HG02870 (cell line): ENCODE results near the gene ABHD1.
"Not testable (repeated sequence)": the region's sequence is repeated elsewhere in the genome, so short reads cannot be mapped to it uniquely, and the experiment has no call there.

Source experiments
- ATAC-seq: cut with Tn5 transposase; IDR thresholded peaks from one replicate; pipeline ENCODE4 v1.9.1; 2021; ENCODE audit warnings: mild to moderate bottlenecking, moderate library complexity; ENCODE audit not compliant: unreplicated experiment

ABHD1 gene

DNA sequence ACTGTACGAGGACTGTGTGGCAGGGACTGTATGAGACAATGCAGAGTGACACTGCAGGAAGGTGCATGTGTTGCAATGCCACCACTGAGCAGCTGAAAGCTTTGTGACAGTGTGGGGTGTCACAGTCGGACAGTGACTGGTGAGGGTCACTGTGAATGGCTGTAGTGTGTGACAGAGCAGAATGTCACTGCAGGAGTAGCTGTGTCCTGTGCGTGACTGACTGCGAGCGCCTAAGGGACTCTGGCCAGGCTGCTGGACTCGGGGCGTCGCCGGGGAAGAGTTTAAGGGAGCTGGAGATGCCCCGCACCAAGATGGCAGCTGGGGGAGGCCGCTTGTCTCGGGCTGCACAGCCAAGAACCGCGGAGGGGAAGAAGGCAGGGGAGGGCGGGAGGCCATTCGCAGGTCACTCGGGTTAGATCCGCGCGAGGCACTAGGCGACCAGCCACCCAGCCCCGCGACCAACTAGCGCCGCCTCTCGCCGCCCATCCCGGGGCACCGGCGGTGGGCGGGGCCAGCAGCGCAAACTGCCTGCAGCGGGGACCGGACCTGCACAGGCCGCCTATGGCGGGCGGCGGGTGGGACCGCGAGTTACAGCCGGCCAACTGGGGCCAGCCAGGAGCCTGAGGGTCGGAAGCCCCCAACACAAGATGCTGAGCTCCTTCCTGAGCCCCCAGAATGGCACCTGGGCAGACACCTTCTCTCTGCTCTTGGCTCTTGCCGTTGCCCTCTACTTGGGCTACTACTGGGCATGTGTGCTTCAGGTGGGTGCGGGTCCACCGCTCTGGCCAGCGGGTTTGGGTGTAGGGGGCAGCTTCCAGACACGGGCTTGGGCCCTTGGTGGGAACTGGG, at the start of gene ABHD1:
ABHD1 (plus strand) TSS at position 514 of the 849 bp plus-strand sequence; CDS start at position 648, 134 bp downstream.
- ATAC-seq: no peak

- ATAC-seq: no peak
These were observed 48.7 kb upstream of the ABHD1 start for GRCh38 chr2:27074738-27075565.

DNA sequence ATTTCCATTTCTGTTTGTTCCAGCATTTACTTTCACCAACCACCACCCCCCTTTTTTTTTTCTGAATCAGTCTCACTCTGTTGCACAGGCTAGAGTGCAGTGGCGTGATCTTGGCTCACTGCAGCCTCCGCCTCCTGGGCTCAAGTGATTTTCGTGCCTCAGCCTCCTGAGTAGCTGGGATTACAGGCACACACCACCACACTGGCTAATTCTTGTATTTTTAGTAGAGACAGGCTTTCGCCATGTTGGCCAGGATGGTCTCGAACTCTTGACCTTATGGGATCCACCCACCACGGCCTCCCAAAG, 48.1 kb upstream of the ABHD1 start:
- not testable (repeated sequence) for ATAC-seq

GRCh38 chr2:27076323-27076722, 47.3 kb upstream of the ABHD1 start:
- no peak for ATAC-seq

GRCh38 chr2:27077231-27077630, 46.4 kb upstream of the ABHD1 start:
- ATAC-seq: no peak

DNA sequence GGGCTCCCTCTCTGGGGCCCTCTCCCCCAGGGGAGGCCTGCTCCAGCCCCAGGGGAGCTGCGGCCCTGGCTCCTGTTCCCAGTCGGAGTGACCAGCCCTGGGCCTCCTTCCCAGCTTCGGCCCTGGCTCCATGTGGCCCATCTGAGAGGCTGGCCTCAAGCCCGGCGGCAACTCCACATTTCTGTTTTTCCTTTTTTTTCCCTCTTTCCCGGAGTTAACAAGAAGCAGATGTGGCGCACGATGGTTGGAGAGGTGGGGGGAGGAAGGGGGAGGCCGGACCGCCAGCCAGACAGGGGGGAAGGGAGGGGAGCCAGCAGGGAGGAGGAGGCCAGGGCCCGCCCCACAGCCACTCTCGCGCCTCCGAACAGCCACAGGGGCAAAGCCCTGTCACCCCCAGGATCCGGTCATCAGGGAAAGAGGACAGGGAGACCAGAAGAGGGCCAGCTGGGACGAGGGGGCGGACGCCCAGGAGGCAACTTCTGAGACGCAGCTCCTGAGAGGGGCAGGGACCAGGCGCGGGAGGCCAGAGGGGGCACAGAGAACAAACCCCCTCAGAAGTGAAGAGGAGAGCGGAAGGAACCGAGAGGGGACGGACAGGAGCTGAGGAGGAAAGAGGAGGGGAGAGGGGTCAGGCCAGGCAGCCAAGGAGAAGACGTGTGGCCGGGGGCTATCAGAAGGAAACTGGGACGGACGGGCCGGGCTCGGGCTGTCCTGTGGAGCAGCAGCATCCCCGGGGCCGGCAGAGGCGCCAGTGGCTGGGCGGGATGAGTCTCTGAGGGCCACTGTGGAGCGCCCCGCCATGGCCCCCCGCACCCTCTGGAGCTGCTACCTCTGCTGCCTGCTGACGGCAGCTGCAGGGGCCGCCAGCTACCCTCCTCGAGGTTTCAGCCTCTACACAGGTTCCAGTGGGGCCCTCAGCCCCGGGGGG, 45.1 kb upstream of the ABHD1 start, which contains the start of gene EMILIN1:
EMILIN1 (plus strand) TSS at position 349 of the 928 bp plus-strand sequence; CDS start at position 800, 451 bp downstream.
- no peak for ATAC-seq

DNA sequence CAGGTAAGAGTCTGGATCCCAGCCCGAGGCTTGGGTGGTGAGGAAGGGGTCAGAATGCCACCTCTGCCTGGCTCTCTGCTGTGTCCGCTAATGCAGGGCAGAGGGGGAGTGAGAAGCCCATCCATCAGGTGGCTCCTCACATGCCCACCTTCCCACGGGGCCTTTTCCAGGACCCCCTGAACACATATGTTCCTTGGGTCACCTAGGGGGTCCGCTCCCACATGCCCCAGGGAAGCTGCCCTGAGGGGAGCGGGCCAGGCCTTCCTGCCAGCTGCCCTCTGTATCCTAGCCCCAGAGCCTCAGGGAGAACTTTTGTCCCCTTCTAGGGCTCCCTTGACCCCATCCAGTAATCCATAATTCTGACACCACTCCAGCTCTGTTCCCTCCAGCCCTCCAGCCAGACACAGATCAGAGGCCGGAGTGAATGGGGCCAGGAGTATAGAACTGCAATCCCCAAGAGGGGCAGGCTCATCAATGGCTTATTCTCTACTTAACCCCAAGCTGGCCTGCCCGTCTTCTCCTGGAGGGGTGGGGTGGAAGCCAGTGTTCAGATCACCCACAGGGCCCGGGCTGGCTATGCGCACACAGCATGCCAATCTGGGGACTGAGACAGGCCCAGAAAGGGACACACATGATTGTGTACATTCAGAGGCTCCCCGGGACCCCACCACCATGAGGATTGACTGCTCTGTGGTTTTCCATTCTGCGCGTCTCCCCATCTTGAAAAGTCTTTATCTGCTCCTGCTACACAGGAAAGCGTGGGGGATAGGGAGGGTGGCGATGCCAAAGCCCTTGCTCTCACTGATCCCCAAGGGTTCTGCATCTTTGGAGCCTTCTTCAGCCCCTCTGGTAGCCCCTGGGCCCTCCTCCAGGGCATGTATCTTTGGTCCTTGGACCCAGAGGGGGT, 44.1 kb upstream of the ABHD1 start:
- no peak for ATAC-seq

DNA sequence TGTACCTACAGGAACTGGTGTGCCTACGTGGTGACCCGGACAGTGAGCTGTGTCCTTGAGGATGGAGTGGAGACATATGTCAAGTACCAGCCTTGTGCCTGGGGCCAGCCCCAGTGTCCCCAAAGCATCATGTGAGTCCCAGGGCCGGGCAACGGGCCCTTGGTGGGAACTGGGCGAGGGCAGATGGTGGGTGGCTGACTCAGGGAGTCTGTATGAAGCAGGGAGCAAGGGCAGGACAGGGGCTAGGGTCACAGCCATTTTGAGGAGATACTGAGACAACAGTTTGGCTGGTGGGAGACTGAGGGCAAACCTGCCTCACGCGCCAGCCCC, 43.5 kb upstream of the ABHD1 start:
- ATAC-seq: no peak

DNA sequence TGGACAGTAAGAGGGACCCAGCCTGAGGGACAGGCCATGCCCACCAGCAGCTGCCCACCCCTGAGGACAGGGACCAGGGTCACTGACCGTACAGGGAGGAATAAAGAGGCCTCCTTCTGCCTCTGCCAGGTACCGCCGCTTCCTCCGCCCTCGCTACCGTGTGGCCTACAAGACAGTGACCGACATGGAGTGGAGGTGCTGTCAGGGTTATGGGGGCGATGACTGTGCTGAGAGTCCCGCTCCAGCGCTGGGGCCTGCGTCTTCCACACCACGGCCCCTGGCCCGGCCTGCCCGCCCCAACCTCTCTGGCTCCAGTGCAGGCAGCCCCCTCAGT, 43.0 kb upstream of the ABHD1 start:
- ATAC-seq: no peak

DNA sequence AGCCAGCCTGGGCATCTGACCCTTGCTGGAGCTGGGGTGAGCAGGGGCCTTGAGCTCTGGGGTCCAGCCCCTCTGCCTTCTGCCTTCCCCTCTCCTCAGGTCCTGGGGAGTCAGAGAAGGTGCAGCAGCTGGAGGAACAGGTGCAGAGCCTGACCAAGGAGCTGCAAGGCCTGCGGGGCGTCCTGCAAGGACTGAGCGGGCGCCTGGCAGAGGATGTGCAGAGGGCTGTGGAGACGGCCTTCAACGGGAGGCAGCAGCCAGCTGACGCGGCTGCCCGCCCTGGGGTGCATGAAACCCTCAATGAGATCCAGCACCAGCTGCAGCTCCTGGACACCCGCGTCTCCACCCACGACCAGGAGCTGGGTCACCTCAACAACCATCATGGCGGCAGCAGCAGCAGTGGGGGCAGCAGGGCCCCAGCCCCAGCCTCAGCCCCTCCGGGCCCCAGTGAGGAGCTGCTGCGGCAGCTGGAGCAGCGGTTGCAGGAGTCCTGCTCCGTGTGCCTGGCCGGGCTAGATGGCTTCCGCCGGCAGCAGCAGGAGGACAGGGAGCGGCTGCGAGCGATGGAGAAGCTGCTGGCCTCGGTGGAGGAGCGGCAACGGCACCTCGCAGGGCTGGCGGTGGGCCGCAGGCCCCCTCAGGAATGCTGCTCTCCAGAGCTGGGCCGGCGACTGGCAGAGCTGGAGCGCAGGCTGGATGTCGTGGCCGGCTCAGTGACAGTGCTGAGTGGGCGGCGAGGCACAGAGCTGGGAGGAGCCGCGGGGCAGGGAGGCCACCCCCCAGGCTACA, 41.4 kb upstream of the ABHD1 start:
- ATAC-seq: no peak

GRCh38 chr2:27082773-27083409, 40.7 kb upstream of the ABHD1 start:
- no peak for ATAC-seq

GRCh38 chr2:27083410-27084296, 40.0 kb upstream of the ABHD1 start:
- ATAC-seq: no peak

- ATAC-seq: no peak
These were observed 39.1 kb upstream of the ABHD1 start for GRCh38 chr2:27084297-27085061.

GRCh38 chr2:27085062-27085672, 38.4 kb upstream of the ABHD1 start:
- no peak for ATAC-seq

DNA sequence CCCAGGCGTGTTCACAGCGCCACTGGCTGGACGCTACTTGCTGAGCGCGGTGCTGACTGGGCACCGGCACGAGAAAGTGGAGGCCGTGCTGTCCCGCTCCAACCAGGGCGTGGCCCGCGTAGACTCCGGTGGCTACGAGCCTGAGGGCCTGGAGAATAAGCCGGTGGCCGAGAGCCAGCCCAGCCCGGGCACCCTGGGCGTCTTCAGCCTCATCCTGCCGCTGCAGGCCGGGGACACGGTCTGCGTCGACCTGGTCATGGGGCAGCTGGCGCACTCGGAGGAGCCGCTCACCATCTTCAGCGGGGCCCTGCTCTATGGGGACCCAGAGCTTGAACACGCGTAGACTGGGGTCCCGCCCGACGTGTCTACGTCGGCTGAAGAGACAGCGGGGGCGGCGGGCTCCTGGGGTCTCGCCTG, 37.9 kb upstream of the ABHD1 start:
- no peak for ATAC-seq

- peak; percentile 79 for ATAC-seq
These were observed 37.4 kb upstream of the ABHD1 start for GRCh38 chr2:27086090-27086723.
